ENCODE results near the gene NMT2. TPM values are rescaled to one million over a fixed set of nuclear protein-coding genes. Genes with fewer than 3 reads are reported as not detected.

The NMT2 gene
- total RNA-seq, 1 donor from 2014 or later = 22.7 TPM

GRCh38 chr10:15182540-15183207 is 14.2 kb upstream of the NMT2 start:
- intact Hi-C loops (cut with micrococcal nuclease) = no loop called here

- intact Hi-C loops (cut with micrococcal nuclease) = no loop called here
Observed at GRCh38 chr10:15181576-15182156, 13.2 kb upstream of the NMT2 start.

GRCh38 chr10:15180736-15181135 is 12.2 kb upstream of the NMT2 start:
- intact Hi-C loops (cut with micrococcal nuclease) = no loop called here

GRCh38 chr10:15176269-15176668 is 7.8 kb upstream of the NMT2 start:
- intact Hi-C loops (cut with micrococcal nuclease) = no loop called here

- intact Hi-C loops (cut with micrococcal nuclease) = no loop called here
Observed at GRCh38 chr10:15175587-15175986, 7.1 kb upstream of the NMT2 start.

GRCh38 chr10:15172306-15172840 is 3.9 kb upstream of the NMT2 start:
- intact Hi-C loops (cut with micrococcal nuclease) = no loop called here

- intact Hi-C loops (cut with micrococcal nuclease) = loop anchor here (1.0 to 10.0 kb wide), 11 partner anchors 19 to 1867 kb away; partner anchors contain the start of genes ACBD7, FAM171A1 and PHYH
Observed at GRCh38 chr10:15169555-15170401, 1.3 kb upstream of the NMT2 start.

- intact Hi-C loops (cut with micrococcal nuclease) = loop anchor here (1.0 to 10.0 kb wide), 20 partner anchors 19 to 1867 kb away; partner anchors contain the start of genes ACBD7, CDNF, DCLRE1C and FAM171A1
Observed at GRCh38 chr10:15168786-15169554, 477 bp upstream of the NMT2 start.

GRCh38 chr10:15167411-15168290 is 842 bp downstream of the NMT2 start:
- intact Hi-C loops (cut with micrococcal nuclease) = loop anchor here (1.0 to 10.0 kb wide), 17 partner anchors 61 to 1865 kb away; partner anchors contain the start of genes ACBD7, CDNF, DCLRE1C and FAM171A1

- intact Hi-C loops (cut with micrococcal nuclease) = loop anchor here (5.0 to 10.0 kb wide), 3 partner anchors 512 to 1864 kb away; partner anchors contain the start of gene PHYH
Observed at GRCh38 chr10:15166325-15166724, 2.2 kb downstream of the NMT2 start.

- intact Hi-C loops (cut with micrococcal nuclease) = loop anchor here (10.0 kb wide), 2 partner anchors 509 to 1861 kb away; no protein-coding TSS in a partner anchor
Observed at GRCh38 chr10:15163253-15163828, 5.2 kb downstream of the NMT2 start.

- intact Hi-C loops (cut with micrococcal nuclease) = no loop called here
Observed at GRCh38 chr10:15158972-15159371, 9.5 kb downstream of the NMT2 start.

- intact Hi-C loops (cut with micrococcal nuclease) = no loop called here
Observed at GRCh38 chr10:15158448-15158847, 10.0 kb downstream of the NMT2 start.

- intact Hi-C loops (cut with micrococcal nuclease) = no loop called here
Observed at GRCh38 chr10:15155978-15156656, 12.4 kb downstream of the NMT2 start.

GRCh38 chr10:15152556-15152955 is 15.9 kb downstream of the NMT2 start:
- intact Hi-C loops (cut with micrococcal nuclease) = no loop called here

- intact Hi-C loops (cut with micrococcal nuclease) = no loop called here
Observed at GRCh38 chr10:15150563-15150962, 17.9 kb downstream of the NMT2 start.

- intact Hi-C loops (cut with micrococcal nuclease) = no loop called here
Observed at GRCh38 chr10:15149042-15149771, 19.3 kb downstream of the NMT2 start.

Data from T-helper 1 cell treated with Interleukin-12 subunit alpha and Interleukin-12 subunit beta and Interleukin-4 antibody, amounts not matched to agents 30 ng/mL and 1 ng/mL, for 36 hours (primary cell).